Adipose tissue (tissue), 3 donors: ENCODE data around the gene PITPNC1. TPM values are rescaled to one million over a fixed set of nuclear protein-coding genes. Genes with fewer than 3 reads are reported as not detected.

Source experiments
- H3K27ac ChIP-seq: one replicate; pipeline ENCODE4 v1.5.1; 2013; ENCODE audit warnings: low read depth, low read length
- WGBS, 3 donors: extraction: QIAGEN DNeasy Blood & Tissue Kit; methylation state at CpG; one replicate each; pipeline ENCODE4 v1.1.7; 2013; 5-methylcytosine and 5-hydroxymethylcytosine counted together
- polyA plus RNA-seq, 3 donors: library from polyadenylated mRNA; stranded (reverse); fragments of 200-250 nt; gene quantifications; one replicate each; pipeline ENCODE4 v1.2.3, GENCODE V29; 2013
- donor health status: healthy with polysubstance abuse.
- donor health status: Bipolar disorder and iron deficiency.
- donor health status: healthy.

The PITPNC1 gene
- polyA plus RNA-seq, 3 donors: 12.6 to 21.2 (median 15.3) TPM

- WGBS, 3 donors: 97 to 98% (median 98%) methylated on average over 6 of the region's 6 CpGs
- no peak overlapping the region for H3K27ac ChIP-seq
These were observed 352.8 kb downstream of the PITPNC1 start for GRCh38 chr17:67729903-67730302.

- 75 to 81% (median 81%) methylated on average over 7 of the region's 7 CpGs for WGBS, 3 donors
These were observed 353.6 kb downstream of the PITPNC1 start for GRCh38 chr17:67730731-67731130.

GRCh38 chr17:67733449-67733848, 356.4 kb downstream of the PITPNC1 start:
- WGBS, 3 donors: 72 to 76% (median 73%) methylated on average over 2 of the region's 2 CpGs
- H3K27ac ChIP-seq: no peak overlapping the region

More at GRCh38 chr17:67730731-67731130, 353.6 kb downstream of the PITPNC1 start:
- H3K27ac ChIP-seq: no peak overlapping the region

- H3K27ac ChIP-seq: no peak overlapping the region
- WGBS, 3 donors: 81 to 93% (median 90%) methylated on average over 8 of the region's 8 CpGs
These were observed 360.1 kb downstream of the PITPNC1 start for GRCh38 chr17:67737145-67737544.

- H3K27ac ChIP-seq: no peak overlapping the region
- 70 to 86% (median 72%) methylated on average over 2 of the region's 2 CpGs for WGBS, 3 donors
These were observed 364.9 kb downstream of the PITPNC1 start for GRCh38 chr17:67742025-67742424.

Other genes starting within 250 kb of the PITPNC1 start
- 1 to 10 TPM; 2.9 to 9.1 (median 8.4) TPM for gene HELZ, start 132.1 kb upstream of the PITPNC1 start, polyA plus RNA-seq
- 10 to 100 TPM; 15.2 to 29.0 (median 18.8) TPM for gene PSMD12, start 10.7 kb upstream of the PITPNC1 start, polyA plus RNA-seq